ENCODE results near the gene KNL1. TPM values are rescaled to one million over a fixed set of nuclear protein-coding genes. Genes with fewer than 3 reads are reported as not detected.

The KNL1 gene
- total and polyA plus RNA-seq, 2 donors (not counting 3 experiments of a cell fraction or from before 2014, with no cell fraction given): 4.0 to 31.8 TPM

DNA sequence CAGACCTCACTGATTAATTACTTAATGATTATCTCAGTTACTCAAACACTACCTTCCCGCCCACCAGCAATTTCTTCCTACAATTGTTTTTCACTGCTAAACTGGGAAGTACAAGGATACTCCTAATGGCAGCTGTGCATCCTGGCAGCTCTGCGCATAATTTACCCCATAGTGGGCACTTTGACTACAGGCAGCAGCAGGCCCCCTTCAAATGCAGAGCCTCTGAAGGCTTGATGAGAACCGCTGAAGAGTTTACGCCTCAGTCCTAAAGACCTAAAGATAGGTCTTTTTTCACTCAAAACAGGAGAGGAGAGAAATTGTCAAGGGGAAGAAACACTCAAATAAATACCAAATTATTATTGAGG is 39.9 kb upstream of the KNL1 start:
- no peak overlapping the region for H3K4me3 ChIP-seq (replicated peaks in 1 of 3; ENCODE audit: insufficient read depth in 1 of 3, low read depth in 1 of 3, low read length in 3 of 3)
- no peaks in the 10 kb centered on the region for H3K79me2 ChIP-seq (ENCODE audit: control insufficient read depth, insufficient read depth, low read length)
- ChIA-PET POLR2A (no interaction called here), CTCF (interaction anchor here (1.1 kb wide), 1 partner anchor 35 kb away, joined by 3 read pairs; no protein-coding TSS in a partner anchor)
- no peak overlapping the region for H2AFZ ChIP-seq (ENCODE audit: low read depth, low read length)
- TF ChIP-seq JUN (IDR thresholded peaks at IDR 0.05; ENCODE audit: borderline replicate concordance, insufficient read depth, insufficient read length, low read depth) (no peak), POLR2AphosphoS5 (IDR thresholded peaks at IDR 0.05; ENCODE audit: insufficient read depth, low read depth, low read length) (no peak), GATA2 (IDR thresholded peaks at IDR 0.05; ENCODE audit: insufficient read depth, insufficient read length, low read depth, low read length) (no peak), CTCF (IDR thresholded peaks at IDR 0.05; ENCODE audit: extremely low read depth in 1 of 2, insufficient read depth in 1 of 2, low read depth in 1 of 2, low read length in 2 of 2) (no peak), POLR2A (IDR thresholded peaks at IDR 0.05; ENCODE audit: low read depth, low read length) (no peak), MYC (IDR thresholded peaks at IDR 0.05; ENCODE audit: low read depth, low read length) (no peak), EZH2 (IDR thresholded peaks at IDR 0.05; ENCODE audit: borderline replicate concordance, low read depth, low read length, severe bottlenecking) (no peak), FOS (IDR thresholded peaks at IDR 0.05; ENCODE audit: borderline replicate concordance, insufficient read depth, low read length) (no peak)
- TF ChIP-seq, protein P1, sequence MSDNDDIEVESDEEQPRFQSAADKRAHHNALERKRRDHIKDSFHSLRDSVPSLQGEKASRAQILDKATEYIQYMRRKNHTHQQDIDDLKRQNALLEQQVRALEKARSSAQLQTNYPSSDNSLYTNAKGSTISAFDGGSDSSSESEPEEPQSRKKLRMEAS (IDR thresholded peaks at IDR 0.05; ENCODE audit: insufficient read depth, insufficient read length): no peak
- FAIRE-seq (no peak), DNase-seq (ENCODE audit: low read depth, low spot score) (peak; percentile 16)
- no peak overlapping the region for H3K4me2 ChIP-seq (ENCODE audit: insufficient read depth, low read length)
- H3K36me3 ChIP-seq (ENCODE audit: control insufficient read depth in 2 of 2, extremely low read depth in 1 of 2, insufficient read depth in 2 of 2, low read length in 2 of 2): peaks cover 0 to 3% of the 10 kb centered on the region in 2 experiments
- no peak overlapping the region for H3K9ac ChIP-seq (replicated peaks; ENCODE audit: extremely low read depth, insufficient read depth, low read length)
- no peaks in the 10 kb centered on the region for H3K9me1 ChIP-seq (replicated peaks; ENCODE audit: control insufficient read depth, extremely low read depth, insufficient read depth, low read length)
- dilution Hi-C loops (cut with MboI; ENCODE audit: extremely low pct_ligation_motif_present, low sequenced_read_pairs) (no loop called here), intact Hi-C loops (cut with micrococcal nuclease) (no loop called here)
- H3K9me3 ChIP-seq (replicated peaks; ENCODE audit: control insufficient read depth, insufficient read depth, low read length): no peaks in the 10 kb centered on the region
- H3K27ac ChIP-seq (ENCODE audit: insufficient read depth, low read depth, low read length): no peak overlapping the region
- H3K27me3 ChIP-seq (ENCODE audit: control insufficient read depth in 2 of 2, insufficient read depth in 2 of 2, low read length in 2 of 2): no peaks in the 10 kb centered on the region
- H4K20me1 ChIP-seq (replicated peaks; ENCODE audit: control insufficient read depth, extremely low read depth, insufficient read depth, low read length): no peaks in the 10 kb centered on the region
- BruUV-seq (replicated peaks): no TSS peak
- no peaks in the 10 kb centered on the region for H3K4me1 ChIP-seq (ENCODE audit: control insufficient read depth, extremely low read depth, insufficient read depth, low read length)

Data from endothelial cell of umbilical vein (primary cell).